Measurements from ENCODE around the gene CDH6. TPM values are rescaled to one million over a fixed set of nuclear protein-coding genes. Genes with fewer than 3 reads are reported as not detected.

The CDH6 gene
- total RNA-seq, 1 donor from 2014 or later = 0.54 TPM

DNA sequence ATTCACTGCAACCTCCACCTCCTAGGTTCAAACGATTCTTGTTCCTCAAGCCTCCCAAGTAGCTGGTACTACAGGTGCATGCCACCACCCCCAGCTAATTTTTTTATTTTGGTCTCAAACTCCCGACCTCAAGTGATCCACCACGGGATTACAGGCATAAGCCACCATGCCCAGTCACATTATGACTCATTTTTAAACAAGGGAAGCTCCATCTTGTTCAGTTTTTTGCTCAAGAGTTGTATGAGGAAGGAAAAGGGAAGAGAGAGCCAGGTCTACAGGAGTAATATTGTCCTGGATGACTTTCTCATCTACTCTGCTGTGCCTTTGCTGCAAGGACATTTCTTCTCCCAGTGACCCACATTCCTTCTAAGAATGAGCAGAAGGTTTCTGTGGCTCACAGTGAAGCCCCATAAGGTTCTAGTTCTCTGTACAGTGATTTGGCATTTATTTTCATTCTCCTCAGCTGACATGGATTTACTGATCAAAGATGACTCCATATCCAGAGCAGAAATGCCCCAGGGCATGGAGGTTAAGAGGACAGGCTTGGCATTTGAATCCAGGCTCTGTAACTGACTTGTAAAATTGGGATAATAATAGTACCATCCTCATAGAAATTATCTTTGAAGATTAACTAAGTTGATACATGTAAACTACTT, 153.5 kb downstream of the CDH6 start:
- peaks cover 4% of the 10 kb centered on the region for H3K9me3 Mint-ChIP-seq
- no peak for DNase-seq (ENCODE audit: low spot score in 2 of 2, unreplicated experiment in 2 of 2)
- H3K4me3 Mint-ChIP-seq = no peak overlapping the region
- H3K27ac Mint-ChIP-seq = no peak overlapping the region
- TF ChIP-seq, protein P1, sequence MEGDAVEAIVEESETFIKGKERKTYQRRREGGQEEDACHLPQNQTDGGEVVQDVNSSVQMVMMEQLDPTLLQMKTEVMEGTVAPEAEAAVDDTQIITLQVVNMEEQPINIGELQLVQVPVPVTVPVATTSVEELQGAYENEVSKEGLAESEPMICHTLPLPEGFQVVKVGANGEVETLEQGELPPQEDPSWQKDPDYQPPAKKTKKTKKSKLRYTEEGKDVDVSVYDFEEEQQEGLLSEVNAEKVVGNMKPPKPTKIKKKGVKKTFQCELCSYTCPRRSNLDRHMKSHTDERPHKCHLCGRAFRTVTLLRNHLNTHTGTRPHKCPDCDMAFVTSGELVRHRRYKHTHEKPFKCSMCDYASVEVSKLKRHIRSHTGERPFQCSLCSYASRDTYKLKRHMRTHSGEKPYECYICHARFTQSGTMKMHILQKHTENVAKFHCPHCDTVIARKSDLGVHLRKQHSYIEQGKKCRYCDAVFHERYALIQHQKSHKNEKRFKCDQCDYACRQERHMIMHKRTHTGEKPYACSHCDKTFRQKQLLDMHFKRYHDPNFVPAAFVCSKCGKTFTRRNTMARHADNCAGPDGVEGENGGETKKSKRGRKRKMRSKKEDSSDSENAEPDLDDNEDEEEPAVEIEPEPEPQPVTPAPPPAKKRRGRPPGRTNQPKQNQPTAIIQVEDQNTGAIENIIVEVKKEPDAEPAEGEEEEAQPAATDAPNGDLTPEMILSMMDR (IDR thresholded peaks at IDR 0.05; ENCODE audit: unreplicated experiment) = no peak
- H3K27me3 Mint-ChIP-seq (ENCODE audit: low read depth) = peaks cover under 1% of the 10 kb centered on the region
- peaks cover 3% of the 10 kb centered on the region for H3K4me1 Mint-ChIP-seq
- no peaks in the 10 kb centered on the region for H3K36me3 Mint-ChIP-seq

DNA sequence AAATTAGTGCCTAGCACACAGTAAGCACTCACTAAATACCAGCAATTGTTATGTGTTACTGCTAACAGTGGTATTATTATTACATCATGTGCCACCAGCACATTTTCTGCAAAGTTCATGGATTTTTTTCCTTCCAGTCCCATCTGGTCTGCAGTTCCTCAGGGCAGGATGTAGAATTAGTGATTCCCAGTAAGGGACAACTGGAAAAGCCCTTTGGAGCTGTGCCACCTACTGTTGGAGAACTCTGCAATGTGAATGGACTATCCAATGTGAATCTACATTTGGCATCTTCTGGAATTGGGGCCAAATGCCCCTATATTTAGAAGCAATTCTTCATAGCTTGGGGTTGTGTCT, 154.0 kb downstream of the CDH6 start:
- Mint-ChIP-seq H3K27ac (no peak overlapping the region), H3K36me3 (no peaks in the 10 kb centered on the region), H3K27me3 (ENCODE audit: low read depth) (peaks cover 2% of the 10 kb centered on the region), H3K4me1 (peaks cover 3% of the 10 kb centered on the region), H3K9me3 (peaks cover 3% of the 10 kb centered on the region), H3K4me3 (no peak overlapping the region)
- TF ChIP-seq, protein P1 (IDR thresholded peaks at IDR 0.05; ENCODE audit: unreplicated experiment) = no peak
- DNase-seq (ENCODE audit: low spot score in 2 of 2, unreplicated experiment in 2 of 2) = no peak

DNA sequence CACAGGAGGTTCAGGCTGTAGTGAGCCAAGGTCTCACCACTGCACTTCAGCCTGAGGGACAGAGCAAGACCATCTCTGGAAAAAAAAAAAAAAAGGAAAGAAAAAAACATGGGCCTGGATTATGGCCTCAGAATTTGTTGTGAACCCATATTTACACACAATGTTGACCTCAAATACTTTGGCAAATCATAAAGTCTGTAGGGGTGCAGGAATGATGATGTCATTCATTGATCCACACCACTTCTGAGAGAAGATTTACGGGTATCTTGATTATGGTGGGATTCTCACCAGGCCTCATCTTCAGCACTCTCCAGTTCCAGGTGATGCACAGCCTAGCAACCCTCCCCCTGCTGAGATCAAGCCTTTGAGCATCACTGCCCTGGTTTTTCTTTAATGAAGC, 156.9 kb downstream of the CDH6 start:
- peaks cover 2% of the 10 kb centered on the region for H3K27me3 Mint-ChIP-seq (ENCODE audit: low read depth)
- TF ChIP-seq, protein P1 (IDR thresholded peaks at IDR 0.05; ENCODE audit: unreplicated experiment) = no peak

DNA sequence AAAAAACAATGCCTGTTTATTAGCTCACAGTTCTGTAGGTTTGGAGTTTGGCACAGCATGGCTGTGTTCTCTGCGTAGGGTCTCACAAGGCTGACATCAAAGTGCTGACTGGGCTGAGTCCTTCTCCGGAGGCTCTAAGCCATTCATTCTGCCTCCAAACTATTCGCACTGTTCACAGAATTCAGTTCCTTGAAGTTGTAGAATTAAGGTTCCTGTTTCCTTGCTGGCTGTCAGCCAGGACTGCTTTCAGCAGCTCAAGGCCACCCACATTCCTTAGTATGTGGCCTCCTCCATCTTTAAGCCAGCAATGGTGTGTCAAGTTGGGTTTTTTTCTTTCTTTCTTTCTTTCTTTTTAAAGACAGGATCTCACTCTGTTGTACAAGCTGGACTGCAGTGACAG, 161.9 kb downstream of the CDH6 start:
- Mint-ChIP-seq H3K36me3 (no peaks in the 10 kb centered on the region), H3K27ac (no peak overlapping the region)

More for the DNA sequence above, 156.9 kb downstream of the CDH6 start:
- no peak for DNase-seq (ENCODE audit: low spot score in 2 of 2, unreplicated experiment in 2 of 2)
- H3K4me1 Mint-ChIP-seq = peaks cover 11% of the 10 kb centered on the region
- H3K27ac Mint-ChIP-seq = no peak overlapping the region
- no peaks in the 10 kb centered on the region for H3K36me3 Mint-ChIP-seq
- no peak overlapping the region for H3K4me3 Mint-ChIP-seq
- H3K9me3 Mint-ChIP-seq = peaks cover 3% of the 10 kb centered on the region

DNA sequence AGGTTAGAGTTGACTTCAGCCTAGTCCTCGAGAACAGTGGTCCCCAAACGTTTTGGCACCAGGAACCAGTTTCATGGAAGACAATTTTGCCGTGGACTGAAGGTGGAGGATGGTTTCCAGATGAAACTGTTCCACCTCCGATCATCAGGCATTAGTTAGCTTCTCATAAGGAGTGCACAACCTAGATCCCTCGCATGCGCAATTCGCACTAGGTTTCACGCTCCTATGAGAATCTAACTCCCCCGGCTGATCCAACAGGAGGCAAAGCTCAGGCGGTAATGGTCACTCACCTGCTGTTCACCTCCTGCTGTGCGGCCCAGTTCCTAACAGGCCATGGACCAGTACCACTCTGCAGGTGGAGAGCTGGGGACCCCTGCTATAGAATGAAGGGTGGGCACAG, 163.6 kb downstream of the CDH6 start:
- DNase-seq (ENCODE audit: low spot score in 2 of 2, unreplicated experiment in 2 of 2) = no peak
- Mint-ChIP-seq H3K27me3 (ENCODE audit: low read depth) (peaks cover 2% of the 10 kb centered on the region), H3K4me3 (no peak overlapping the region), H3K4me1 (peaks cover 17% of the 10 kb centered on the region), H3K36me3 (no peaks in the 10 kb centered on the region), H3K27ac (no peak overlapping the region), H3K9me3 (peaks cover 20% of the 10 kb centered on the region)
- TF ChIP-seq, protein P1 (IDR thresholded peaks at IDR 0.05; ENCODE audit: unreplicated experiment) = no peak

More for the DNA sequence above, 161.9 kb downstream of the CDH6 start:
- Mint-ChIP-seq H3K27me3 (ENCODE audit: low read depth) (peaks cover 2% of the 10 kb centered on the region), H3K9me3 (peaks cover 21% of the 10 kb centered on the region), H3K4me3 (no peak overlapping the region), H3K4me1 (peaks cover 9% of the 10 kb centered on the region)
- TF ChIP-seq, protein P1 (IDR thresholded peaks at IDR 0.05; ENCODE audit: unreplicated experiment) = no peak
- no peak for DNase-seq (ENCODE audit: low spot score in 2 of 2, unreplicated experiment in 2 of 2)
